Body of pancreas (tissue), 4 donors: ENCODE results near the gene MFSD6.

Source experiments
- CTCF ChIP-seq, 7 experiments: fragments of 450-650 bp in 4 of 7; fragments of 200-600 bp in 3 of 7; sonication (generic) in 3 of 7; IDR thresholded peaks; one replicate each; pipeline ENCODE4 v1.5.1; 2016 to 2019; ENCODE audit warnings: antibody characterized with exemption in 7 of 7
- POLR2A ChIP-seq, 3 donors: fragments of 450-650 bp; IDR thresholded peaks; one replicate each; pipeline ENCODE4 v1.6.1; 2016; ENCODE audit warnings: antibody characterized with exemption in 3 of 3, mild to moderate bottlenecking in 2 of 3

GRCh38 chr2:190409616-190410015, 1.5 kb downstream of the MFSD6 start:
- TF ChIP-seq CTCF (IDR thresholded peaks at IDR 0.05) = no peak
- no peak for TF ChIP-seq POLR2A (IDR thresholded peaks at IDR 0.05)
